ENCODE results near the gene PHF23. TPM values are rescaled to one million over a fixed set of nuclear protein-coding genes. Genes with fewer than 3 reads are reported as not detected.
A peak's percentile ranks its signal among the peaks of the same experiment; 100 is the strongest.

PHF23 gene
- total and polyA plus RNA-seq, 9 of the 15 experiments (the other 6 are each of a cell fraction or from before 2014, with no cell fraction given) = 7.4 to 87.5 (median 33.7) TPM

DNA sequence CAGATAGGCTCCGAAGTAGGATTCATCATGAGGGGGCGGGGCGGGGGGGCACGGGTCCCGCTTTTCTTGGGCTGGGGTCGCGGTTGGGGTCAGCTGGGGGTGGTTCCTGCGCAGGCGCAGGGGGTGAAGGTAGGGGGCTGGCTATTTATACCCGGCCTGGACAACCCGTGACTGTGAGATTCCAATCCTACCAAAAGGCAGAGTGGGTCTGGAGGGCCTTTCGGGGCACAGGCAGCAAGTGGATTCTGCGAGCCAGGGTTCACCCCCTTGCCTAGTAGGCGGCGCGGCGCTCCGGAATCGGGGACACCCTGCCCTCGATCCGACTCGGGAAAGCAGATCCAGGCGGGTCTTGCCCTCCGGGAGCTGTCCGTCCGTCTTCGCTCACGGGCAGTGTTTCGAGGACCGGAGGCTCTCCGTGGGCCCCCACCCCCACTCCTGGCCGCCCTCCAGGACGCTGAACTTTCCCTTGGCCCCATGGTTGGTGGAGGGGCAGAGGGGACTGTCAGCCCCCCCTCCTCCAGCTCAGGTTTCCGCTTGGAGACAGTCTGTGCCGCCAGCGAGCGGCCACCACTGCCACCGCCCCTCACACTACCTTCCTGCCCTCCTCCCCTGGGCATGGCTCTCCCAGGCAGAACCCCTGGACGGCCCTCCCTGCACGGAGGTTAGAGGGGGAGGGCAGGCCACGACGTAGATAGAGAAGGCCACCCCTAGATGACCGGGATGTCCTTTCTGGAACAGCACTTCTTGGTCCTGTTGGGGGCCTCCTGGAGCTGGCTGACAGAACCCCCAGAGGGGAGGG, 42.9 kb upstream of the PHF23 start (continued):
- TF ChIP-seq ARNT (IDR thresholded peaks at IDR 0.05) (no peak), EP400 (IDR thresholded peaks at IDR 0.05) (0 out of 2 replicates have a peak, but pooled peaks have one; percentile 17), NFIC (IDR thresholded peaks at IDR 0.05) (peak; percentile 72)
- TF ChIP-seq, protein P1, sequence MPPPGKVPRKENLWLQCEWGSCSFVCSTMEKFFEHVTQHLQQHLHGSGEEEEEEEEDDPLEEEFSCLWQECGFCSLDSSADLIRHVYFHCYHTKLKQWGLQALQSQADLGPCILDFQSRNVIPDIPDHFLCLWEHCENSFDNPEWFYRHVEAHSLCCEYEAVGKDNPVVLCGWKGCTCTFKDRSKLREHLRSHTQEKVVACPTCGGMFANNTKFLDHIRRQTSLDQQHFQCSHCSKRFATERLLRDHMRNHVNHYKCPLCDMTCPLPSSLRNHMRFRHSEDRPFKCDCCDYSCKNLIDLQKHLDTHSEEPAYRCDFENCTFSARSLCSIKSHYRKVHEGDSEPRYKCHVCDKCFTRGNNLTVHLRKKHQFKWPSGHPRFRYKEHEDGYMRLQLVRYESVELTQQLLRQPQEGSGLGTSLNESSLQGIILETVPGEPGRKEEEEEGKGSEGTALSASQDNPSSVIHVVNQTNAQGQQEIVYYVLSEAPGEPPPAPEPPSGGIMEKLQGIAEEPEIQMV (tag; conservative IDR thresholded peaks at IDR 0.05; ENCODE audit: low read depth) = no peak
- TF ChIP-seq, protein P2, sequence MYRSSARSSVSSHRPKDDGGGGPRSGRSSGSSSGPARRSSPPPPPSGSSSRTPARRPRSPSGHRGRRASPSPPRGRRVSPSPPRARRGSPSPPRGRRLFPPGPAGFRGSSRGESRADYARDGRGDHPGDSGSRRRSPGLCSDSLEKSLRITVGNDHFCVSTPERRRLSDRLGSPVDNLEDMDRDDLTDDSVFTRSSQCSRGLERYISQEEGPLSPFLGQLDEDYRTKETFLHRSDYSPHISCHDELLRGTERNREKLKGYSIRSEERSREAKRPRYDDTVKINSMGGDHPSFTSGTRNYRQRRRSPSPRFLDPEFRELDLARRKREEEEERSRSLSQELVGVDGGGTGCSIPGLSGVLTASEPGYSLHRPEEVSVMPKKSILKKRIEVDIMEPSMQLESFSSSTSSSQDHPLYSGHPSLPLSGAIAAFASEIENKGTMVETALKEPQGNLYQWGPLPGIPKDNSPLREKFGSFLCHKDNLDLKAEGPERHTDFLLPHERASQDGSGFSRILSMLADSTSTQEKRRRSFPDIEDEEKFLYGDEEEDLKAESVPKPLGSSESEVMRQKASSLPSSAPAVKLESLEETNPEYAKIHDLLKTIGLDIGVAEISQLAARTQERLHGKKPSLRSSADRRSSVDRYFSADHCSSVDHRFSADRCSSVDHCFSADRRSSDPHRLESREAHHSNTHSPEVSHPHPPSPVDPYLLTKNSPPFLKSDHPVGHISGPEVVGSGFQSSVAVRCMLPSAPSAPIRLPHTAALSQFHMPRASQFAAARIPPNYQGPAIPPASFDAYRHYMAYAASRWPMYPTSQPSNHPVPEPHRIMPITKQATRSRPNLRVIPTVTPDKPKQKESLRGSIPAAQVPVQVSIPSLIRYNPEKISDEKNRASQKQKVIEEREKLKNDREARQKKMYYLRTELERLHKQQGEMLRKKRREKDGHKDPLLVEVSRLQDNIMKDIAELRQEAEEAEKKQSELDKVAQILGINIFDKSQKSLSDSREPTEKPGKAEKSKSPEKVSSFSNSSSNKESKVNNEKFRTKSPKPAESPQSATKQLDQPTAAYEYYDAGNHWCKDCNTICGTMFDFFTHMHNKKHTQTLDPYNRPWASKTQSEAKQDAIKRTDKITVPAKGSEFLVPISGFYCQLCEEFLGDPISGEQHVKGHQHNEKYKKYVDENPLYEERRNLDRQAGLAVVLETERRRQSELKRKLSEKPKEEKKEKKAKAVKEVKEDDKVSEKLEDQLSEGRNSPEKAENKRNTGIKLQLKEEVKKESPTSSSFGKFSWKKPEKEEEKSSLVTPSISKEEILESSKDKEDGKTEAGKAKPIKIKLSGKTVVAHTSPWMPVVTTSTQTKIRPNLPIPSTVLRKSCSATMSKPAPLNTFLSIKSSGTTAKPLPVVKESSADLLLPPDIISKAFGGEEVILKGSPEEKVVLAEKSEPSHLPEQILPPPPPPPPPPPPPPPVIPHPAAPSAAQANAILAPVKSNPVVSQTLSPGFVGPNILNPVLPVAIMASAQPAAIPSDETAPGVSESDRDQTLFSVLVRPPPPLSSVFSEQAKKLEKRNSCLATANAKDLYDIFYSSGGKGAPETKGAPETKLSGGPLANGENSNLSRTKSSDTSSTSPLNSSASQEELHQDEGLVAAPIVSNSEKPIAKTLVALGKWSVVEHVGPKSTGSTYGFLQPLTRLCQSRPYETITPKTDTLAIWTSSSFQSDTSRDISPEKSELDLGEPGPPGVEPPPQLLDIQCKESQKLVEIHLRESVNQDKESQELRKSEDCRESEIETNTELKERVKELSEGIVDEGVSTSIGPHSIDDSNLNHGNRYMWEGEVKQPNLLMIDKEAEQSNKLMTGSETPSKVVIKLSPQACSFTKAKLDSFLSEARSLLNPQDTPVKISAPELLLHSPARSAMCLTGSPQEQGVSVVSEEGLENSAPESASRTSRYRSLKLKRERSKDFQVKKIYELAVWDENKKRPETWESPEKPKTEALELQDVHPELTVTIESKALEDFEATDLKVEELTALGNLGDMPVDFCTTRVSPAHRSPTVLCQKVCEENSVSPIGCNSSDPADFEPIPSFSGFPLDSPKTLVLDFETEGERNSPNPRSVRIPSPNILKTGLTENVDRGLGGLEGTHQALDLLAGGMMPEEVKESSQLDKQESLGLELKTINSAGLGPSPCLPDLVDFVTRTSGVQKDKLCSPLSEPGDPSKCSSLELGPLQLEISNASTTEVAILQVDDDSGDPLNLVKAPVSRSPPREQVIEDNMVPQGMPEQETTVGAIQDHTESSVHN (IDR thresholded peaks at IDR 0.05; ENCODE audit: borderline replicate concordance in 1 of 2, low read depth in 1 of 2) = no peak
- TF ChIP-seq, protein P3, sequence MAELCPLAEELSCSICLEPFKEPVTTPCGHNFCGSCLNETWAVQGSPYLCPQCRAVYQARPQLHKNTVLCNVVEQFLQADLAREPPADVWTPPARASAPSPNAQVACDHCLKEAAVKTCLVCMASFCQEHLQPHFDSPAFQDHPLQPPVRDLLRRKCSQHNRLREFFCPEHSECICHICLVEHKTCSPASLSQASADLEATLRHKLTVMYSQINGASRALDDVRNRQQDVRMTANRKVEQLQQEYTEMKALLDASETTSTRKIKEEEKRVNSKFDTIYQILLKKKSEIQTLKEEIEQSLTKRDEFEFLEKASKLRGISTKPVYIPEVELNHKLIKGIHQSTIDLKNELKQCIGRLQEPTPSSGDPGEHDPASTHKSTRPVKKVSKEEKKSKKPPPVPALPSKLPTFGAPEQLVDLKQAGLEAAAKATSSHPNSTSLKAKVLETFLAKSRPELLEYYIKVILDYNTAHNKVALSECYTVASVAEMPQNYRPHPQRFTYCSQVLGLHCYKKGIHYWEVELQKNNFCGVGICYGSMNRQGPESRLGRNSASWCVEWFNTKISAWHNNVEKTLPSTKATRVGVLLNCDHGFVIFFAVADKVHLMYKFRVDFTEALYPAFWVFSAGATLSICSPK (IDR thresholded peaks at IDR 0.05; ENCODE audit: borderline replicate concordance) = no peak

Measured in K562 (cell line).